WERI-Rb-1 (cell line): ENCODE measurements around the gene PPM1L.
A peak's percentile ranks its signal among the peaks of the same experiment; 100 is the strongest.

Source experiments
- DNase-seq: peaks from one replicate; pipeline ENCODE4 v3.0.0-alpha.2; 2020
- H3K27ac ChIP-seq: fragments of 250-450 bp; sonication (Bioruptor Pico); 2 replicates; pipeline ENCODE4 v1.5.1; 2020; ENCODE audit warnings: mild to moderate bottlenecking, moderate library complexity
- H3K27me3 ChIP-seq: fragments of 250-450 bp; sonication (Bioruptor Pico); 2 replicates; pipeline ENCODE4 v1.5.1; 2021; ENCODE audit warnings: mild to moderate bottlenecking, low read depth, moderate library complexity; ENCODE audit not compliant: insufficient read depth, severe bottlenecking
- H3K36me3 ChIP-seq: fragments of 250-450 bp; sonication (Bioruptor Pico); 2 replicates; pipeline ENCODE4 v1.5.1; 2020; ENCODE audit warnings: mild to moderate bottlenecking, moderate library complexity
- H3K4me3 ChIP-seq: 2 replicates; pipeline ENCODE4 v1.5.1; 2011; ENCODE audit warnings: low read depth, mild to moderate bottlenecking, control low read depth, low read length
- H3K9me3 ChIP-seq: fragments of 250-450 bp; sonication (Bioruptor Pico); 2 replicates; pipeline ENCODE4 v1.5.1; 2021; ENCODE audit warnings: mild to moderate bottlenecking, moderate library complexity; ENCODE audit not compliant: severe bottlenecking
- CTCF ChIP-seq: IDR thresholded peaks from 2 replicates; pipeline ENCODE4 v1.5.1; 2011; ENCODE audit warnings: low read depth, mild to moderate bottlenecking, control low read depth, inconsistent platforms, low read length

Gene PPM1L

GRCh38 chr3:160754855-160755747, 930 bp upstream of the PPM1L start:
- H3K27ac ChIP-seq = peak overlapping the region; percentile 95
- no peaks in the 10 kb centered on the region for H3K27me3 ChIP-seq
- peak; percentile 94 for DNase-seq
- H3K9me3 ChIP-seq = no peaks in the 10 kb centered on the region
- H3K36me3 ChIP-seq = peaks cover 5% of the 10 kb centered on the region
- no peak for TF ChIP-seq CTCF
- peak overlapping the region; percentile 79 for H3K4me3 ChIP-seq

GRCh38 chr3:160757233-160758106, 1.4 kb downstream of the PPM1L start:
- H3K36me3 ChIP-seq = peaks cover 5% of the 10 kb centered on the region
- no peaks in the 10 kb centered on the region for H3K27me3 ChIP-seq
- no peak for DNase-seq
- no peak overlapping the region for H3K27ac ChIP-seq
- H3K9me3 ChIP-seq = no peaks in the 10 kb centered on the region
- H3K4me3 ChIP-seq = peak overlapping the region; percentile 79
- no peak for TF ChIP-seq CTCF

GRCh38 chr3:160758929-160759577, 3.0 kb downstream of the PPM1L start:
- Histone ChIP-seq H3K4me3 (no peak overlapping the region), H3K27me3 (no peaks in the 10 kb centered on the region), H3K36me3 (peaks cover 5% of the 10 kb centered on the region), H3K27ac (no peak overlapping the region), H3K9me3 (no peaks in the 10 kb centered on the region)
- no peak for TF ChIP-seq CTCF
- no peak for DNase-seq

- DNase-seq = no peak
- TF ChIP-seq CTCF = no peak
- Histone ChIP-seq H3K27me3 (no peaks in the 10 kb centered on the region), H3K36me3 (no peaks in the 10 kb centered on the region), H3K4me3 (no peak overlapping the region), H3K27ac (no peak overlapping the region), H3K9me3 (no peaks in the 10 kb centered on the region)
Measured at GRCh38 chr3:160763073-160763472, 7.0 kb downstream of the PPM1L start.

GRCh38 chr3:160765211-160765610, 9.2 kb downstream of the PPM1L start:
- H3K36me3 ChIP-seq = no peaks in the 10 kb centered on the region
- H3K27me3 ChIP-seq = no peaks in the 10 kb centered on the region
- H3K9me3 ChIP-seq = no peaks in the 10 kb centered on the region
- no peak for TF ChIP-seq CTCF
- no peak for DNase-seq
- H3K4me3 ChIP-seq = no peak overlapping the region
- no peak overlapping the region for H3K27ac ChIP-seq
